HL-60/S4 (cell line): ENCODE data around the gene HOXA10.

Experiments
- in situ Hi-C: fragments of 300-500 bp; cut with MboI; formaldehyde crosslinking; loops from 2 replicates; pipeline ENCODE4 v1.14.3; 2022; ENCODE audit warnings: low sequenced_read_pairs

Gene HOXA10

GRCh38 chr7:27173956-27174873 is at the start of gene HOXA10:
Gene HOXA10, minus strand, starts transcription at chr7:27174320. Its CDS starts 14 bp downstream, at chr7:27174306.
- in situ Hi-C loops: loop anchor here (25.0 kb wide), 1 partner anchor 812 kb away; no protein-coding TSS in a partner anchor

- in situ Hi-C loops: loop anchor here (25.0 kb wide), 2 partner anchors 691 to 866 kb away; no protein-coding TSS in a partner anchor
Measured at GRCh38 chr7:27221201-27221797, 47.2 kb upstream of the HOXA10 start.

GRCh38 chr7:27220440-27220955 is 46.4 kb upstream of the HOXA10 start:
- in situ Hi-C loops: loop anchor here (25.0 kb wide), 2 partner anchors 692 to 867 kb away; no protein-coding TSS in a partner anchor

GRCh38 chr7:27219821-27220220 is 45.7 kb upstream of the HOXA10 start:
- in situ Hi-C loops: loop anchor here (25.0 kb wide), 2 partner anchors 692 to 867 kb away; no protein-coding TSS in a partner anchor

DNA sequence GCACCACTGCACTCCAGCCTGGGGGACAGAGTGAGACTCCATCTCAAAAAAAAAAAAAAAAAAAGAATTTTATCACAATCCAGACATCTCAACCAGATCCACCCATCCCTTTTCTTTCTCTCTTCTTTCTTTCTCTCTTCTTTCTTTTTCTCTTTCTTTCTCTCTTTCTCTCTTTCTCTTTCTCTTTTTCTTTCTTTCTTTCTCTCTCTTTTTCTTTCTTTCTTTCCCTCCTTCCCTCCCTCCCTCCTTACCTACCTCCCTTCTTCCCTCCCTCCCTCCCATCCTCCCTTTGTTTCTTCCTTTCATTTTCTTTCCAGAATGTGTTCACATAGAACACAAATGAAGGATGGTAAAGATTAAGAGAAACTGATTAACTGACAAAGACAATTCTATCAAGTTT is 43.8 kb upstream of the HOXA10 start:
- in situ Hi-C loops: loop anchor here (25.0 kb wide), 2 partner anchors 694 to 869 kb away; no protein-coding TSS in a partner anchor

GRCh38 chr7:27215356-27215755 is 41.2 kb upstream of the HOXA10 start:
- in situ Hi-C loops: loop anchor here (25.0 kb wide), 2 partner anchors 697 to 872 kb away; no protein-coding TSS in a partner anchor

GRCh38 chr7:27214239-27214950 is 40.3 kb upstream of the HOXA10 start:
- in situ Hi-C loops: loop anchor here (25.0 kb wide), 2 partner anchors 698 to 873 kb away; no protein-coding TSS in a partner anchor

GRCh38 chr7:27213433-27214238 is 39.5 kb upstream of the HOXA10 start:
- in situ Hi-C loops: loop anchor here (25.0 kb wide), 2 partner anchors 699 to 874 kb away; no protein-coding TSS in a partner anchor

GRCh38 chr7:27212497-27213432 is 38.6 kb upstream of the HOXA10 start:
- in situ Hi-C loops: loop anchor here (25.0 kb wide), 2 partner anchors 700 to 875 kb away; no protein-coding TSS in a partner anchor

DNA sequence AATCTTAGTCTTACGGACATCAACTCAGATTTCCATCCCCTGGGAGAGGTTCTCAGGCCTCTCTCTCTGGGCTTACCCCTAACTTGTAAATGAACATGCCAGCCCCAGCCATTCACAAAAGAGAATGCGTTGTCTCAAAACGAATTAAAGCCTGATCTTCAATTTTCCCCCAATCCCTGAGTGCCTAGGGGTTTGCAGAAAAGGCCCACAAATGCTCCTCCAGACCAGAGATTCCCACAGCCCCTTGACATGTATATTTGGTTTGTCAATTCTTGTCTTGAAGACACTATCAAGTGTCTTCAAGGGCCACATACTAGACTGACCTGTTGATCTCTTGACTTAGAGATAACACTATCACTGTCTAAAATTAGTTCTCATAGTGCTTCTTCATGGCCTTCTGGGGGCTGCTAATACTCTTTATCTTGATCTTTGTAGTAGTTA is 37.7 kb upstream of the HOXA10 start:
- in situ Hi-C loops: loop anchor here (25.0 kb wide), 2 partner anchors 701 to 876 kb away; no protein-coding TSS in a partner anchor

DNA sequence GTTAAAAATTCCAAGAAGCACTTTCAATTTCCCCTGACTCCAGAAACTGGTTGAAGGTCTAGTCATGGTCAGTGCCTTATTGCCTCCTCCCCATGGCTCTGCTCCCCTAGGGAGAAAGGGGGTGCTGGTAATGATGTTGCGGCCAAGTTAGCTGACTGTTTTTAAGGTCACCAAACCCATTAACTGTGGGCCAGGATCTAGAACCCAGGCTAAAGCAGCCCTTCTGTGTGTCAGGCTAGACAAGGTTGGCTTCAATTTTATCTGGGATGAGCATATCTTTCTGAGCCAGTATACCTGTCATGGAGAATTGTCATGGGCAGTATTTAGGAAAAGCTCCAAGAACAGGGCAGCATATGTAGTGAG is 36.9 kb upstream of the HOXA10 start:
- in situ Hi-C loops: loop anchor here (25.0 kb wide), 2 partner anchors 701 to 876 kb away; no protein-coding TSS in a partner anchor

DNA sequence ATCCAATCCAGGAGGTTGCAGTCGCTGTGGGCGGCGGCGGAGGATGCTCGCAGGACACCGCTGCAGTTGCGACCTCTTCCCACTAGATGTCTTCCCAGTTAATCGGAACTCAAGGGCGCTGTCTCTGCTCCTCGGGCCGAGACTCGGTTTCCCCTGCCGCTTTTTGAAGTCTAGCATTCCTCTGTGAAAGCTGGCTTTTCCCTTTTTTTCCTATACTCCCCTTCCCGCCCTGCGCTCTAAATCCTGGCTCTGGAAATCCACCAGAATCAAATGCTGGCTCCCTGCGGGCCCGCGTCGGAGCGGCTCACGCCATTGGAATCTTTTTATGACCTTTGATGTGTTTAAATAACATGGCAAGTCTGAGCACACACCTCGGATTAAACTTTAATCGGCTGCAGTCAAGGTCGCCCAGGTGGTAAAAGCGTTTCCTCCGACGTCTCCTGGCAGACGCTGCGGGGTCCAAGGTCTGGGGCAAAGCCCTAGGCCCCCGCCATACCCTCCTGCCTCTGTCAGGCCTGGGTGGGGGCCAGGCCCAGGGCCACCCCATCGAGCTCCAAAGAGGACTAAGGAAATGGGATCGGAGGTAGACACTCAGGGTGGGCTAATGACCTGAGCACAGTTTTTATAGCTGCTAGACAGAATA is 36.4 kb upstream of the HOXA10 start:
- in situ Hi-C loops: loop anchor here (25.0 kb wide), 2 partner anchors 702 to 877 kb away; no protein-coding TSS in a partner anchor

GRCh38 chr7:27209933-27210440 is 35.9 kb upstream of the HOXA10 start:
- in situ Hi-C loops: loop anchor here (10.0 to 25.0 kb wide), 4 partner anchors 365 to 877 kb away; no protein-coding TSS in a partner anchor

- in situ Hi-C loops: loop anchor here (10.0 to 25.0 kb wide), 4 partner anchors 366 to 878 kb away; no protein-coding TSS in a partner anchor
Measured at GRCh38 chr7:27208998-27209397, 34.9 kb upstream of the HOXA10 start.

DNA sequence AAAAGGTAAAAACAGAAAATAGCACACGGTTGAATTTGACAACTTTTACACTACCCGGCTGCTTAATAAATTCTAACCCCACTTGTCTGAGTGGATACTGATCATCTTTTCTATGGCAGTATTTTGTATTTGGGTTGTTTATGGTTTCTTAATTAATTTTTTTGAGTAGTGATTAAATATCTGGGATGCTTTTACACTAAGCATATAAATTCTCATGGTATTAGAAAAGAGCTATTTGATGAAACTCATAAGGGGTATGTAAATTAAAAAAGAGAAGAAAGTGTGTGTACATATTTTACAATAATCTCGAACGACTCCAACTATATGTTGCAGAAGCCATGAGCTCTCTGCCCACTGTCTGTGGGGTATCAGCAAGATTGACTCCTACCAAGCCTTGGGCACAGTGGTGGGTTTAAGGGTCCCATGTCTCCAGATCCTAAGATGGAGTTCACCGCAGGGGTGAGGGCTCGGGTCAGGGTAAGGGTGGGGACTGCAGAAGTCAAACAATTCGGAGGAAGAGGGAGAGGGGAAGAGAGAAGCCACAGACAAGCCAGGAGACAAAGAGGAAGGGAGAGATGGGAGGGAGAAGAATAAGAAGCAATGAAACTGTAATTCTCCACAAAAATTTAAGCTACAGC is 33.3 kb upstream of the HOXA10 start:
- in situ Hi-C loops: loop anchor here (10.0 to 25.0 kb wide), 4 partner anchors 367 to 880 kb away; no protein-coding TSS in a partner anchor

DNA sequence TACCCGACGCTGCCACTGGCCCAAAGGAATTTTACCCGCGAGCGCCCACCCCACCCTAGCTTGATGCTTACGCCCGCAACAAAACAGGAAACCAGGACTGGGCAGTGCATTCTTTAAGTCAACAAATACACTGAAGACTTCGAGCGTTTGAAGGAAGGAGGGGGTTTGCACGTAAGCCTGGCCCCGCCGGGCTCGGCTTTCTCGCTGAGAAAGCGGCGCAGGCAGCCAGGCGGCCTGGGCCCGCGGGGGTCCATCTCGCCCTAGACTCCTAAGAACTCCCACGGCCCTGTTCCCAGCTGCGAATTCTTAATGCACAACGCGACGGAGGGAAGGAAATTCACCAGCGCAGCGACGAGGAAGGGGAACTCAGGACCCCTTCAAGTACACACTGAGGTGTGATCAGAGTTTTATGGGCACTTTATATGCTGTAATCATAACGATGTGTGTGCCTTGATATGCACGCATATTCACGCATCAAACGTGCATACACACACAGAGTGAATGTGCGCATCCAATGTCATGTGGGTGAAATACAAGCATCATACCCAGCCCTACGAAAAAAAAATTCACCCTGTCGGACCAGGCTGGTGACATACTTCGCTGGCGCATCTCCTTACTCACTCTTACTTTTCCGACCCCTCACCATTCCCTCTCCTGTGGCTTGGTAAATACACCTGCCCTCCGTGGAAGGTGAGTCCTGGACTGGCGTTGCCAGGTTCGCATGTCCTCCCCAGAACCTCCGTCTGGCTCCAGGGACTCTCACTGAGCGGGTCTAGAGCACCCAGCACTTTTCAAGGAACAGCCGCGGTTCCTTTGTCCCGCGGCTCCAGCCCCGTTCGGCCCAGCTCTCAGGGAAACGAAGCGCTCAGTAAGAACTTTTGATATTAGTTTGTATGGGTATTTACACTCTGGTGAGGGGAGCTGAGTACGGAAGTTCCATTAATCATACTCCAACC is 31.5 kb upstream of the HOXA10 start:
- in situ Hi-C loops: loop anchor here (10.0 to 25.0 kb wide), 4 partner anchors 369 to 882 kb away; no protein-coding TSS in a partner anchor
